Karpas-422 (cell line): Measurements from ENCODE around the gene TUBB4B. TPM values are rescaled to one million over a fixed set of nuclear protein-coding genes. Genes with fewer than 3 reads are reported as not detected.

ENCODE experiments used
- total RNA-seq: library from RNA; depleted of rRNA; stranded (reverse); fragments of >200 nt; shearing (Covaris generic); gene quantifications from 2 replicates; pipeline ENCODE4 v1.2.3, GENCODE V29; 2014; ENCODE audit warnings: low replicate concordance; rRNA removed

TUBB4B gene
- total RNA-seq, 1 experiment from 2014 or later, result 97.1 TPM

Other genes starting within 250 kb of the TUBB4B start
- 20.1 and 62.6 TPM in 2 replicates for gene PAXX, start 248.9 kb upstream of the TUBB4B start, total RNA-seq
- gene CLIC3, start 244.7 kb upstream of the TUBB4B start, total RNA-seq, result not detected in 2 replicates
- 2.4 and 6.4 TPM in 2 replicates for gene ABCA2, start 213.1 kb upstream of the TUBB4B start, total RNA-seq
- gene FUT7, start 209.2 kb upstream of the TUBB4B start, total RNA-seq, result not detected in 2 replicates
- not detected in 2 replicates for gene NPDC1, start 195.1 kb upstream of the TUBB4B start, total RNA-seq
- not detected in 2 replicates for gene ENTPD2, start 187.2 kb upstream of the TUBB4B start, total RNA-seq
- gene SAPCD2, start 170.7 kb upstream of the TUBB4B start, total RNA-seq, result 18.6 and 53.2 TPM in 2 replicates
- gene UAP1L1, start 163.8 kb upstream of the TUBB4B start, total RNA-seq, result 15.1 and 26.2 TPM in 2 replicates
- 28.9 and 58.1 TPM in 2 replicates for gene MAN1B1, start 154.3 kb upstream of the TUBB4B start, total RNA-seq
- 114 and 237 TPM in 2 replicates for gene DPP7, start 126.6 kb upstream of the TUBB4B start, total RNA-seq
- not detected in 2 replicates for gene GRIN1, start 102.1 kb upstream of the TUBB4B start, total RNA-seq
- gene LRRC26, start 71.2 kb upstream of the TUBB4B start, total RNA-seq, result not detected in 2 replicates
- gene TMEM210, start 69.2 kb upstream of the TUBB4B start, total RNA-seq, result not detected in 2 replicates
- gene ANAPC2, start 52.7 kb upstream of the TUBB4B start, total RNA-seq, result 16.8 and 28.0 TPM in 2 replicates
- gene SSNA1, start 52.6 kb upstream of the TUBB4B start, total RNA-seq, result 48.9 and 101 TPM in 2 replicates
- gene TPRN, start 40.5 kb upstream of the TUBB4B start, total RNA-seq, result 5.7 and 15.2 TPM in 2 replicates
- 30.6 and 39.8 TPM in 2 replicates for gene TMEM203, start 35.6 kb upstream of the TUBB4B start, total RNA-seq
- 7.8 and 13.1 TPM in 2 replicates for gene NDOR1, start 35.6 kb upstream of the TUBB4B start, total RNA-seq
- gene RNF208, start 19.0 kb upstream of the TUBB4B start, total RNA-seq, result 0.26 and 0.36 TPM in 2 replicates
- 0.75 and 1.2 TPM in 2 replicates for gene CYSRT1, start 16.1 kb upstream of the TUBB4B start, total RNA-seq
- gene RNF224, start 13.8 kb upstream of the TUBB4B start, total RNA-seq, result 0.37 TPM in 1 of 2 replicates, not detected in the other
- gene SLC34A3, start 10.4 kb upstream of the TUBB4B start, total RNA-seq, result not detected in 2 replicates
- gene STPG3, start 10.0 kb downstream of the TUBB4B start, total RNA-seq, result 0.61 and 0.86 TPM in 2 replicates
- gene NELFB, start 14.0 kb downstream of the TUBB4B start, total RNA-seq, result 17.8 and 42.7 TPM in 2 replicates
- gene TOR4A, start 36.4 kb downstream of the TUBB4B start, total RNA-seq, result 8.8 and 19.2 TPM in 2 replicates
- gene NRARP, start 61.0 kb downstream of the TUBB4B start, total RNA-seq, result 1.4 and 1.8 TPM in 2 replicates
- 2.8 and 7.8 TPM in 2 replicates for gene EXD3, start 181.9 kb downstream of the TUBB4B start, total RNA-seq
- 0.51 TPM in 1 of 2 replicates, not detected in the other for gene NOXA1, start 182.1 kb downstream of the TUBB4B start, total RNA-seq
- gene ENTPD8, start 200.1 kb downstream of the TUBB4B start, total RNA-seq, result not detected in 2 replicates
- 36.4 and 55.4 TPM in 2 replicates for gene NSMF, start 218.0 kb downstream of the TUBB4B start, total RNA-seq